Measurements from ENCODE around the gene RNASEH2C. TPM values are rescaled to one million over a fixed set of nuclear protein-coding genes. Genes with fewer than 3 reads are reported as not detected.

Gene RNASEH2C
- total and polyA plus RNA-seq, 8 donors: 16.1 to 49.3 (median 23.2) TPM

GRCh38 chr11:65713212-65713969 is 7.2 kb downstream of the RNASEH2C start:
- H3K9me3 ChIP-seq: no peaks in the 10 kb centered on the region
- peaks cover 0 to 11% (median 4%) of the 10 kb centered on the region in 3 donors for H3K4me1 ChIP-seq
- no peaks in the 10 kb centered on the region for H3K27me3 ChIP-seq
- 88 to 91% methylated on average over 24 of the region's 24 CpGs for WGBS, 2 donors
- H3K36me3 ChIP-seq: peaks cover 11 to 47% (median 32%) of the 10 kb centered on the region in 3 donors
- H3K27ac ChIP-seq: no peak overlapping the region
- no peak for TF ChIP-seq CTCF (IDR thresholded peaks at IDR 0.05)
- peak in 1 of 6 donors; percentile 76 for DNase-seq
- H3K4me3 ChIP-seq: peak overlapping the region in 1 of 4 donors; percentile 72
- intact Hi-C loops (cut with DNase I): loop anchor here in 1 of 3 donors (5.0 kb wide), 1 partner anchor 174 kb away; the partner anchor contains the start of gene FIBP
- FAIRE-seq: no peak
- no peak for ATAC-seq

GRCh38 chr11:65712633-65713076 is 7.9 kb downstream of the RNASEH2C start:
- peak overlapping the region; percentile 96 to 100 (median 98) for H3K27ac ChIP-seq

GRCh38 chr11:65711785-65712632 is 8.6 kb downstream of the RNASEH2C start, which contains the start of gene KAT5:
KAT5 (plus strand) TSS chr11:65712252; CDS start chr11:65712268, 16 bp downstream.
- Histone ChIP-seq H3K4me3 (peak within 1 kb of the TSS; percentile 60 to 72 (median 65)), H3K27me3 (no peaks in the 10 kb centered on the region), H3K4me1 (peaks cover 0 to 9% (median 4%) of the 10 kb centered on the region in 3 donors), H3K36me3 (peaks cover 11 to 33% (median 18%) of the 10 kb centered on the region in 3 donors), H3K9me3 (no peaks in the 10 kb centered on the region), H3K27ac (peak within 1 kb of the TSS; percentile 96 to 100 (median 98))
- intact Hi-C loops (cut with DNase I): loop anchor here in 1 of 3 donors (5.0 kb wide), 1 partner anchor 175 kb away; the partner anchor contains the start of gene FIBP
- ATAC-seq (peak; percentile 88 to 94 (median 92)), FAIRE-seq (no peak), DNase-seq (peak; percentile 97 to 99 (median 98))
- WGBS, 2 donors: 1% methylated on average over 63 to 65 of the region's 65 CpGs
- peak; percentile 85 to 97 (median 96) for TF ChIP-seq CTCF (IDR thresholded peaks at IDR 0.05)

More at GRCh38 chr11:65712633-65713076, 7.9 kb downstream of the RNASEH2C start:
- no peak for ATAC-seq
- Histone ChIP-seq H3K4me1 (peaks cover 0 to 9% (median 4%) of the 10 kb centered on the region in 3 donors), H3K27me3 (no peaks in the 10 kb centered on the region), H3K36me3 (peaks cover 11 to 39% (median 24%) of the 10 kb centered on the region in 3 donors), H3K9me3 (no peaks in the 10 kb centered on the region), H3K4me3 (peak overlapping the region; percentile 60 to 72 (median 65))
- no peak for FAIRE-seq
- DNase-seq: no peak
- 24 to 32% methylated on average over 11 of the region's 11 CpGs for WGBS, 2 donors
- TF ChIP-seq CTCF (IDR thresholded peaks at IDR 0.05): no peak
- intact Hi-C loops (cut with DNase I): loop anchor here in 1 of 3 donors (5.0 kb wide), 1 partner anchor 175 kb away; the partner anchor contains the start of gene FIBP

GRCh38 chr11:65710421-65710820 is 10.2 kb downstream of the RNASEH2C start:
- intact Hi-C loops (cut with DNase I): loop anchor here in 1 of 3 donors (5.0 kb wide), 1 partner anchor 177 kb away; the partner anchor contains the start of gene FIBP
- DNase-seq: no peak
- no peak for ATAC-seq
- H3K9me3 ChIP-seq: no peaks in the 10 kb centered on the region
- H3K4me1 ChIP-seq: peaks cover 0 to 9% (median 4%) of the 10 kb centered on the region in 3 donors
- no peak overlapping the region for H3K27ac ChIP-seq
- TF ChIP-seq CTCF (IDR thresholded peaks at IDR 0.05): no peak
- no peaks in the 10 kb centered on the region for H3K27me3 ChIP-seq
- H3K4me3 ChIP-seq: no peak overlapping the region
- WGBS, 2 donors: 86 to 94% methylated on average over 3 of the region's 3 CpGs
- peaks cover 7 to 18% (median 14%) of the 10 kb centered on the region in 3 donors for H3K36me3 ChIP-seq
- FAIRE-seq: no peak
